SU-DHL-6 (cell line): ENCODE data around the gene BRIP1.

Source experiments
- CTCF ChIP-seq: fragments of 200-600 bp; sonication (generic); IDR thresholded peaks from one replicate; pipeline ENCODE4 v1.5.1; 2017; ENCODE audit warnings: antibody characterized with exemption, mild to moderate bottlenecking, low read length, moderate library complexity; ENCODE audit not compliant: insufficient read depth, poor library complexity, severe bottlenecking
- EZH2phosphoT487 ChIP-seq: fragments of 200-600 bp; sonication (generic), shearing (Covaris generic); conservative IDR thresholded peaks from 2 replicates; pipeline ENCODE4 v1.6.1; 2018; ENCODE audit warnings: mild to moderate bottlenecking, antibody characterized with exemption, low read length, moderate library complexity, mixed read lengths

GRCh38 chr17:61634011-61634539, 229.3 kb downstream of the BRIP1 start:
- TF ChIP-seq CTCF = no peak
- TF ChIP-seq EZH2phosphoT487 = no peak
